Suprapubic skin (tissue), 4 donors: ENCODE data around the gene CDH13.

Experiments used
- EP300 ChIP-seq: sonication (generic); formaldehyde crosslinking; IDR thresholded peaks from one replicate; pipeline ENCODE4 v1.6.1; 2017; ENCODE audit warnings: antibody characterized with exemption
- POLR2A ChIP-seq, 2 donors: fragments of 450-650 bp; IDR thresholded peaks; one replicate each; pipeline ENCODE4 v1.6.1; 2017; ENCODE audit warnings: antibody characterized with exemption in 2 of 2, mild to moderate bottlenecking in 2 of 2, moderate library complexity in 2 of 2
- POLR2AphosphoS5 ChIP-seq, 3 donors: sonication (generic); formaldehyde crosslinking; IDR thresholded peaks; one replicate each; pipeline ENCODE4 v1.6.1; 2017; ENCODE audit warnings: antibody characterized with exemption in 3 of 3
- TF ChIP-seq, protein P1 (sequence below), 2 donors: fragments of 200-600 bp in 1 of 2; fragments of 450-650 bp in 1 of 2; sonication (generic) in 1 of 2; IDR thresholded peaks; one replicate each; pipeline ENCODE4 v1.5.1; 2016 to 2019; ENCODE audit warnings: antibody characterized with exemption in 2 of 2, mild to moderate bottlenecking in 1 of 2, moderate library complexity in 1 of 2

DNA sequence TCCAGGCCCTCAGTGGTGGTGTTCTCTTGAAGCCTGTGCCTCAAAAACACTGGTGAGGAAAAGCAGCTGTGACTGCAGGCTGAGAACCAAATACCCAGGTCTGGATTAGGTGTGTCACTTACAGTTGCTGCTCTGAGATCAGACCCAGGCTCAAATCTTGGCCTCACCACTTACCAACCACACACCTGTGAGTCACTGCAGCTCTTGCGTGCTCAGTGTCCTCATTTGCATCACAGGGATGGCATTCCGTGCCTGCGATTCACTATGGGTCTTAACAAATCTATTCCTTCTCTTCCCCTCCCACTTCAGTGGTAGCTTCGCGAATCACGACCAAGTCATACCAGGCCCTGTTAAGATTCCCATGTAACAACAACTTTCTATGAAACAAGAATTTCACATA, 947.6 kb downstream of the CDH13 start:
- TF ChIP-seq, protein P1, sequence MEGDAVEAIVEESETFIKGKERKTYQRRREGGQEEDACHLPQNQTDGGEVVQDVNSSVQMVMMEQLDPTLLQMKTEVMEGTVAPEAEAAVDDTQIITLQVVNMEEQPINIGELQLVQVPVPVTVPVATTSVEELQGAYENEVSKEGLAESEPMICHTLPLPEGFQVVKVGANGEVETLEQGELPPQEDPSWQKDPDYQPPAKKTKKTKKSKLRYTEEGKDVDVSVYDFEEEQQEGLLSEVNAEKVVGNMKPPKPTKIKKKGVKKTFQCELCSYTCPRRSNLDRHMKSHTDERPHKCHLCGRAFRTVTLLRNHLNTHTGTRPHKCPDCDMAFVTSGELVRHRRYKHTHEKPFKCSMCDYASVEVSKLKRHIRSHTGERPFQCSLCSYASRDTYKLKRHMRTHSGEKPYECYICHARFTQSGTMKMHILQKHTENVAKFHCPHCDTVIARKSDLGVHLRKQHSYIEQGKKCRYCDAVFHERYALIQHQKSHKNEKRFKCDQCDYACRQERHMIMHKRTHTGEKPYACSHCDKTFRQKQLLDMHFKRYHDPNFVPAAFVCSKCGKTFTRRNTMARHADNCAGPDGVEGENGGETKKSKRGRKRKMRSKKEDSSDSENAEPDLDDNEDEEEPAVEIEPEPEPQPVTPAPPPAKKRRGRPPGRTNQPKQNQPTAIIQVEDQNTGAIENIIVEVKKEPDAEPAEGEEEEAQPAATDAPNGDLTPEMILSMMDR (IDR thresholded peaks at IDR 0.05): no peak
- TF ChIP-seq POLR2AphosphoS5 (IDR thresholded peaks at IDR 0.05) (no peak), POLR2A (IDR thresholded peaks at IDR 0.05) (no peak), EP300 (no peak)
